ENCODE results near the gene SP1. TPM values are rescaled to one million over a fixed set of nuclear protein-coding genes. Genes with fewer than 3 reads are reported as not detected.

SP1 gene
- total and polyA plus RNA-seq, 9 of the 15 experiments (the other 6 are each of a cell fraction or from before 2014, with no cell fraction given): 8.0 to 65.5 (median 41.6) TPM

DNA sequence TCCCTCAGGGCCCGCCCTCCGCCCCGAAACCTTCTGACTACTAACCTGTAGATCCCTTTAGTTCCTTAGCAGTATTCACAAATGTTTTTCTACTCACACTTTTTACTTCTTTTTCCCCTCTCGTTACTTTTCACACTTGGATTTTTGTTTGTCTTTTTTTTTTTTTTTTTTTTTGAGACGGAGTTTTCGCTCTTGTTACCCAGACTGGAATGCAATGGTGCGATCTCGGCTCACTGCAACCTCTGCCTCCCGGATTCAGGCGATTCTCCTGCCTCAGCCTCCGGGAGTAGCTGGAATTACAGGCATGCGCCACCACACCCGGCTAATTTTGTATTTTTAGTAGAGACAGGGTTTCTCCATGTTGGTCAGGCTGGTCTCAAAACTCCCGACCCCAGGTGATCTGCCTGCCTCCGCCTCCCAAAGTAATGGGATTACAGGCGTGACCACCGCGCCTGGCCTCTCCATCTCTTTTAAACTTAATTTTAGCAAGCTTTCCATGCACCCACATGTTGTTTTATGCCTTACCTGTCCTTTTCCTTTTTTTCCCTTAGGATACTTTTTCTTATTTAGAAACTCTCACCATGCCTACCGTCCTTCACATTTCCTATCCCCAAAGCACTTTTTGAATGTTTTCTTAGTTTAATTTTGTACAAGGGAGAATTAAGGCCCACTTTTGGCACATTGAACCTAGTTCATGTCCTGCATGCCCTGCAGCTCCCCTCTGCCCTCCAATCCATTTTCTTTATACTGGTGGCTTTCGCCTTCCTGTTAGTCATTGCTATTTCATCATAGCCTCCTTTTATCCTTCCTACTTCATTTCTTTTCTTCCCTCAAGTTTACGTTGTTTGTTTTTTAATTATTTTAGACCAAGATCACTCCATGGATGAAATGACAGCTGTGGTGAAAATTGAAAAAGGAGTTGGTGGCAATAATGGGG lies 1.1 kb downstream of the SP1 start (continued):
- TF ChIP-seq, protein P1, sequence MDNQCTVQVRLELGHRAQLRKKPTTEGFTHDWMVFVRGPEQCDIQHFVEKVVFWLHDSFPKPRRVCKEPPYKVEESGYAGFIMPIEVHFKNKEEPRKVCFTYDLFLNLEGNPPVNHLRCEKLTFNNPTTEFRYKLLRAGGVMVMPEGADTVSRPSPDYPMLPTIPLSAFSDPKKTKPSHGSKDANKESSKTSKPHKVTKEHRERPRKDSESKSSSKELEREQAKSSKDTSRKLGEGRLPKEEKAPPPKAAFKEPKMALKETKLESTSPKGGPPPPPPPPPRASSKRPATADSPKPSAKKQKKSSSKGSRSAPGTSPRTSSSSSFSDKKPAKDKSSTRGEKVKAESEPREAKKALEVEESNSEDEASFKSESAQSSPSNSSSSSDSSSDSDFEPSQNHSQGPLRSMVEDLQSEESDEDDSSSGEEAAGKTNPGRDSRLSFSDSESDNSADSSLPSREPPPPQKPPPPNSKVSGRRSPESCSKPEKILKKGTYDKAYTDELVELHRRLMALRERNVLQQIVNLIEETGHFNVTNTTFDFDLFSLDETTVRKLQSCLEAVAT (IDR thresholded peaks at IDR 0.05): peak; percentile 46 to 78; a peak in 1 of 4 replicates
- TF ChIP-seq ASH1L (IDR thresholded peaks at IDR 0.05; ENCODE audit: borderline replicate concordance, low read depth, partially characterized antibody) (peak; percentile 47), ZNF696 (CRISPR knock-in tag; conservative IDR thresholded peaks at IDR 0.05) (no peak), MIER1 (IDR thresholded peaks at IDR 0.05; ENCODE audit: low read depth) (0 out of 2 replicates have a peak, but pooled peaks have one; percentile 19), REST (IDR thresholded peaks at IDR 0.05; ENCODE audit: borderline replicate concordance) (no peak), REST (CRISPR knock-in tag; IDR thresholded peaks at IDR 0.05; ENCODE audit: low read depth) (no peak), CEBPB (tag; IDR thresholded peaks at IDR 0.05) (peak; percentile 77), ELF1 (tag; IDR thresholded peaks at IDR 0.05) (0 out of 2 replicates have a peak, but pooled peaks have one; percentile 7), SMARCA5 (IDR thresholded peaks at IDR 0.05) (peak; percentile 30; the same call in 1 of the 2 replicates), FOSL1 (tag; conservative IDR thresholded peaks at IDR 0.05) (0 out of 2 replicates have a peak, but pooled peaks have one; percentile 25)
- TF ChIP-seq, protein P2, sequence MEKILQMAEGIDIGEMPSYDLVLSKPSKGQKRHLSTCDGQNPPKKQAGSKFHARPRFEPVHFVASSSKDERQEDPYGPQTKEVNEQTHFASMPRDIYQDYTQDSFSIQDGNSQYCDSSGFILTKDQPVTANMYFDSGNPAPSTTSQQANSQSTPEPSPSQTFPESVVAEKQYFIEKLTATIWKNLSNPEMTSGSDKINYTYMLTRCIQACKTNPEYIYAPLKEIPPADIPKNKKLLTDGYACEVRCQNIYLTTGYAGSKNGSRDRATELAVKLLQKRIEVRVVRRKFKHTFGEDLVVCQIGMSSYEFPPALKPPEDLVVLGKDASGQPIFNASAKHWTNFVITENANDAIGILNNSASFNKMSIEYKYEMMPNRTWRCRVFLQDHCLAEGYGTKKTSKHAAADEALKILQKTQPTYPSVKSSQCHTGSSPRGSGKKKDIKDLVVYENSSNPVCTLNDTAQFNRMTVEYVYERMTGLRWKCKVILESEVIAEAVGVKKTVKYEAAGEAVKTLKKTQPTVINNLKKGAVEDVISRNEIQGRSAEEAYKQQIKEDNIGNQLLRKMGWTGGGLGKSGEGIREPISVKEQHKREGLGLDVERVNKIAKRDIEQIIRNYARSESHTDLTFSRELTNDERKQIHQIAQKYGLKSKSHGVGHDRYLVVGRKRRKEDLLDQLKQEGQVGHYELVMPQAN (IDR thresholded peaks at IDR 0.05; ENCODE audit: borderline replicate concordance): peak; percentile 66
